ENCODE results near the gene SFTPA2.
"Not testable (repeated sequence)": the region's sequence is repeated elsewhere in the genome, so short reads cannot be mapped to it uniquely, and the experiment has no call there.

- TF ChIP-seq POLR2A (IDR thresholded peaks at IDR 0.05; ENCODE audit: low read length); GATA1 (IDR thresholded peaks at IDR 0.05; ENCODE audit: low read depth, low read length): not testable (repeated sequence)
Observed at GRCh38 chr10:79582954-79583353, 22.7 kb upstream of the SFTPA2 start.

All from erythroblast (primary cell).